ENCODE measurements around the gene CGB7.
"Not testable (repeated sequence)": the region's sequence is repeated elsewhere in the genome, so short reads cannot be mapped to it uniquely, and the experiment has no call there.

DNA sequence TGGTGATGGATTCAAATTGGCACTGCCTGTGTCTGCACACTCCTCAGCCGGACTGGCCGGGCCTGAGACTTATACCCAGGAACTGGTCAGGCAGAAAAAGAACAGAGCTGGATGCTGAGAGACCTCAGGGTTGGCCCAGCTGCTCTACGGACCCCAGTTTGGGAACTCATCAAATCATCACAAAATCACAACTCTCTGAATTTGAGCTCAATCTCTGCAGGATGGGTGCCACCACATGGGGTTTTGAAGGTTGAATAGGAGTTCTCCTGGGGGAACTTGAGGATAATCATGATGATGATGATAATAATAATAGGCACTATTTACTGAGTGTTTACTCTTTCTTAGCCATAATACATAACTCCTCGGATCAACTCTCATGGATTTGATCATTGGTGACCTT, 14.9 kb downstream of the CGB7 start:
- TF ChIP-seq, protein P1, sequence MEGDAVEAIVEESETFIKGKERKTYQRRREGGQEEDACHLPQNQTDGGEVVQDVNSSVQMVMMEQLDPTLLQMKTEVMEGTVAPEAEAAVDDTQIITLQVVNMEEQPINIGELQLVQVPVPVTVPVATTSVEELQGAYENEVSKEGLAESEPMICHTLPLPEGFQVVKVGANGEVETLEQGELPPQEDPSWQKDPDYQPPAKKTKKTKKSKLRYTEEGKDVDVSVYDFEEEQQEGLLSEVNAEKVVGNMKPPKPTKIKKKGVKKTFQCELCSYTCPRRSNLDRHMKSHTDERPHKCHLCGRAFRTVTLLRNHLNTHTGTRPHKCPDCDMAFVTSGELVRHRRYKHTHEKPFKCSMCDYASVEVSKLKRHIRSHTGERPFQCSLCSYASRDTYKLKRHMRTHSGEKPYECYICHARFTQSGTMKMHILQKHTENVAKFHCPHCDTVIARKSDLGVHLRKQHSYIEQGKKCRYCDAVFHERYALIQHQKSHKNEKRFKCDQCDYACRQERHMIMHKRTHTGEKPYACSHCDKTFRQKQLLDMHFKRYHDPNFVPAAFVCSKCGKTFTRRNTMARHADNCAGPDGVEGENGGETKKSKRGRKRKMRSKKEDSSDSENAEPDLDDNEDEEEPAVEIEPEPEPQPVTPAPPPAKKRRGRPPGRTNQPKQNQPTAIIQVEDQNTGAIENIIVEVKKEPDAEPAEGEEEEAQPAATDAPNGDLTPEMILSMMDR (conservative IDR thresholded peaks at IDR 0.05; ENCODE audit: low read depth, low read length): not testable (repeated sequence)
- TF ChIP-seq EZH2 (IDR thresholded peaks at IDR 0.05; ENCODE audit: low read length, unreplicated experiment); EZH2phosphoT487 (IDR thresholded peaks at IDR 0.05; ENCODE audit: borderline replicate concordance, low read length): not testable (repeated sequence)
